Breast epithelium (tissue), 4 donors: ENCODE results near the gene IFNA16. TPM values are rescaled to one million over a fixed set of nuclear protein-coding genes. Genes with fewer than 3 reads are reported as not detected.
"Not testable (repeated sequence)": the region's sequence is repeated elsewhere in the genome, so short reads cannot be mapped to it uniquely, and the experiment has no call there.

ENCODE experiments used
- DNase-seq, 2 donors: peaks; one replicate each; pipeline ENCODE4 v3.0.0-alpha.2; 2019; ENCODE audit warnings: low spot score in 2 of 2
- H3K27ac ChIP-seq, 2 donors: fragments of 200-600 bp; sonication (generic) in 1 of 2; one replicate each; pipeline ENCODE4 v1.5.1; 2016 to 2019; ENCODE audit warnings: mild to moderate bottlenecking in 1 of 2
- H3K27me3 ChIP-seq, 2 donors: fragments of 200-600 bp; sonication (generic) in 1 of 2; one replicate each; pipeline versions ENCODE4 v1.5.1 to v1.6.0; 2017 to 2019; ENCODE audit warnings: control low read depth in 1 of 2, mild to moderate bottlenecking in 1 of 2
- H3K36me3 ChIP-seq: fragments of 200-600 bp; one replicate; pipeline ENCODE4 v1.5.1; 2019
- H3K4me1 ChIP-seq, 2 donors: fragments of 200-600 bp; sonication (generic); one replicate each; pipeline ENCODE4 v1.5.1; 2016 to 2019; ENCODE audit warnings: control low read depth in 1 of 2
- H3K4me3 ChIP-seq, 3 donors: fragments of 200-600 bp; sonication (generic); 1 replicate in 2 of 3; 2 replicates in 1 of 3; pipeline ENCODE4 v1.5.1; 2016 to 2019; ENCODE audit warnings: mild to moderate bottlenecking in 3 of 3, moderate library complexity in 2 of 3
- H3K9me3 ChIP-seq, 2 donors: fragments of 200-600 bp; sonication (generic) in 1 of 2; one replicate each; pipeline ENCODE4 v1.5.1; 2016 to 2019; ENCODE audit warnings: control low read depth in 1 of 2
- CTCF ChIP-seq, 3 donors: fragments of 450-650 bp; IDR thresholded peaks; one replicate each; pipeline ENCODE4 v1.5.1; 2016 to 2017; ENCODE audit warnings: antibody characterized with exemption in 3 of 3, mild to moderate bottlenecking in 3 of 3, moderate library complexity in 3 of 3
- POLR2A ChIP-seq: fragments of 450-650 bp; IDR thresholded peaks from one replicate; pipeline ENCODE4 v1.6.1; 2016; ENCODE audit warnings: antibody characterized with exemption, mild to moderate bottlenecking, moderate library complexity
- POLR2AphosphoS5 ChIP-seq, 3 donors: sonication (generic); formaldehyde crosslinking; IDR thresholded peaks; one replicate each; pipeline ENCODE4 v1.6.1; 2017; ENCODE audit warnings: antibody characterized with exemption in 3 of 3
- intact Hi-C: fragments of 100-400 bp; cut with DNase I; formaldehyde crosslinking; loops from one replicate; pipeline ENCODE4 v1.15.1; 2023; ENCODE audit warnings: low total_unique reads
- total RNA-seq, 3 donors: library from RNA; depleted of rRNA; stranded (reverse); fragments of >200 nt; gene quantifications; one replicate each; pipeline ENCODE4 v1.1.0, GENCODE V29; 2016

Gene IFNA16
- total RNA-seq, 3 donors from 2014 or later = not detected

GRCh38 chr9:21234153-21234687 is 17.1 kb upstream of the IFNA16 start:
- no peak for TF ChIP-seq POLR2AphosphoS5 (IDR thresholded peaks at IDR 0.05)
- no peak for TF ChIP-seq CTCF (IDR thresholded peaks at IDR 0.05)
- TF ChIP-seq POLR2A = no peak
- Histone ChIP-seq H3K36me3 (no peaks in the 10 kb centered on the region), H3K27me3 (no peaks in the 10 kb centered on the region), H3K27ac (no peak overlapping the region), H3K4me3 (no peak overlapping the region), H3K4me1 (no peaks in the 10 kb centered on the region), H3K9me3 (no peaks in the 10 kb centered on the region)
- no peak for DNase-seq
- intact Hi-C loops = no loop called here

- intact Hi-C loops = no loop called here
- H3K27me3 ChIP-seq = no peaks in the 10 kb centered on the region
- no peaks in the 10 kb centered on the region for H3K4me1 ChIP-seq
- H3K36me3 ChIP-seq = no peaks in the 10 kb centered on the region
- no peak for DNase-seq
- H3K9me3 ChIP-seq = no peaks in the 10 kb centered on the region
- TF ChIP-seq CTCF (IDR thresholded peaks at IDR 0.05) (no peak), POLR2A (no peak), POLR2AphosphoS5 (IDR thresholded peaks at IDR 0.05) (no peak)
- no peak overlapping the region for H3K4me3 ChIP-seq
- no peak overlapping the region for H3K27ac ChIP-seq
These were observed 16.1 kb upstream of the IFNA16 start for GRCh38 chr9:21233258-21233657.

- Histone ChIP-seq H3K9me3 (no peaks in the 10 kb centered on the region), H3K4me1 (no peaks in the 10 kb centered on the region), H3K27me3 (no peaks in the 10 kb centered on the region), H3K27ac (no peak within 1 kb of the TSS), H3K4me3 (no peak within 1 kb of the TSS), H3K36me3 (no peaks in the 10 kb centered on the region)
- TF ChIP-seq CTCF (IDR thresholded peaks at IDR 0.05) = no peak
- TF ChIP-seq POLR2A = no peak
- no peak for TF ChIP-seq POLR2AphosphoS5 (IDR thresholded peaks at IDR 0.05)
- intact Hi-C loops = no loop called here
- DNase-seq = no peak
These were observed 11.0 kb upstream of the IFNA16 start, which contains the start of gene IFNA17 for GRCh38 chr9:21228122-21228521. IFNA17 (minus strand) TSS chr9:21228222; CDS start chr9:21228173, 49 bp downstream.

GRCh38 chr9:21213411-21214326 is 3.4 kb downstream of the IFNA16 start:
- H3K36me3 ChIP-seq, intact Hi-C loops, H3K4me1 ChIP-seq: not testable (repeated sequence)

GRCh38 chr9:21212160-21212559 is 5.0 kb downstream of the IFNA16 start:
- intact Hi-C loops, H3K27me3 ChIP-seq, H3K9me3 ChIP-seq, DNase-seq, H3K4me3 ChIP-seq, H3K4me1 ChIP-seq, H3K36me3 ChIP-seq, H3K27ac ChIP-seq: not testable (repeated sequence)

More at GRCh38 chr9:21213411-21214326, 3.4 kb downstream of the IFNA16 start:
- not testable (repeated sequence) for H3K27me3 ChIP-seq, DNase-seq, H3K4me3 ChIP-seq, H3K27ac ChIP-seq, H3K9me3 ChIP-seq

- intact Hi-C loops, H3K9me3 ChIP-seq, DNase-seq, H3K4me3 ChIP-seq, H3K36me3 ChIP-seq, H3K4me1 ChIP-seq, H3K27ac ChIP-seq, H3K27me3 ChIP-seq: not testable (repeated sequence)
These were observed 6.3 kb downstream of the IFNA16 start for GRCh38 chr9:21210782-21211181.
